Progenitor cell of endocrine pancreas (in vitro differentiated cells): ENCODE data around the gene IP6K1. TPM values are rescaled to one million over a fixed set of nuclear protein-coding genes. Genes with fewer than 3 reads are reported as not detected.

Experiments used
- DNase-seq: peaks from one replicate; pipeline ENCODE4 v3.0.0; 2021; ENCODE audit warnings: low spot score; ENCODE audit not compliant: unreplicated experiment
- H3K27ac Mint-ChIP-seq: 2 replicates; pipeline ENCODE4 v1.8.0; 2021; ENCODE audit warnings: mild to moderate bottlenecking, moderate library complexity, mixed read lengths
- H3K27me3 Mint-ChIP-seq: 2 replicates; pipeline ENCODE4 v1.8.0; 2021; ENCODE audit warnings: mixed read lengths
- H3K36me3 Mint-ChIP-seq: 2 replicates; pipeline ENCODE4 v1.8.0; 2022; ENCODE audit warnings: mixed read lengths; ENCODE audit not compliant: insufficient read depth
- H3K4me1 Mint-ChIP-seq: 2 replicates; pipeline ENCODE4 v1.8.0; 2021; ENCODE audit warnings: low read depth, mixed read lengths
- H3K4me3 Mint-ChIP-seq: 2 replicates; pipeline ENCODE4 v1.8.0; 2021; ENCODE audit warnings: low read depth, mild to moderate bottlenecking, moderate library complexity, mixed read lengths
- H3K9me3 Mint-ChIP-seq: 2 replicates; pipeline ENCODE4 v1.8.0; 2021; ENCODE audit warnings: low read depth, mixed read lengths
- total RNA-seq: library from RNA; stranded (reverse); gene quantifications from 2 replicates; pipeline ENCODE4 v1.2.1, GENCODE V29; 2021
- TF ChIP-seq, protein P1 (sequence below): fragments of 200-600 bp; sonication (generic); IDR thresholded peaks from one replicate; pipeline ENCODE4 v1.5.0; 2021; ENCODE audit warnings: antibody characterized with exemption, mild to moderate bottlenecking; ENCODE audit not compliant: unreplicated experiment

IP6K1 gene
- total RNA-seq, 1 donor from 2014 or later, result 46.3 TPM

DNA sequence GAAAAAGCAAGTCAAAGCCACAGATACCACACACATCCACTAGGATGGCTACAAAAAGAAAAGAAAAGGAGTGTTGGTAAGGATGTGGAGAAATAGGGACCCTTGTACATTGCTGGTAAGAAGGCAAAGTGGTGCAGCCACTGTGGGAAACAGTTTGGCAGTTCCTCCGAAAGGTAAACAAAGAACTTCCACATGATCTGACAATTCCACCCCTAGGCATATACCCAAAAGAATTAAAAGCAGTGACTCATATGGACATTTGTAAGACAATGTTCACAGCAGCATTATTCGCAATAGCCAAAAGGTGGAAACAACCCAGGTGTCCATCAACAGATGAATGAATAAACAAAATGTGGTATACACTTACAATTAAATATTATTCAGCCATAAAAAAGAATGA lies 40.4 kb downstream of the IP6K1 start:
- no peak for DNase-seq
- TF ChIP-seq, protein P1, sequence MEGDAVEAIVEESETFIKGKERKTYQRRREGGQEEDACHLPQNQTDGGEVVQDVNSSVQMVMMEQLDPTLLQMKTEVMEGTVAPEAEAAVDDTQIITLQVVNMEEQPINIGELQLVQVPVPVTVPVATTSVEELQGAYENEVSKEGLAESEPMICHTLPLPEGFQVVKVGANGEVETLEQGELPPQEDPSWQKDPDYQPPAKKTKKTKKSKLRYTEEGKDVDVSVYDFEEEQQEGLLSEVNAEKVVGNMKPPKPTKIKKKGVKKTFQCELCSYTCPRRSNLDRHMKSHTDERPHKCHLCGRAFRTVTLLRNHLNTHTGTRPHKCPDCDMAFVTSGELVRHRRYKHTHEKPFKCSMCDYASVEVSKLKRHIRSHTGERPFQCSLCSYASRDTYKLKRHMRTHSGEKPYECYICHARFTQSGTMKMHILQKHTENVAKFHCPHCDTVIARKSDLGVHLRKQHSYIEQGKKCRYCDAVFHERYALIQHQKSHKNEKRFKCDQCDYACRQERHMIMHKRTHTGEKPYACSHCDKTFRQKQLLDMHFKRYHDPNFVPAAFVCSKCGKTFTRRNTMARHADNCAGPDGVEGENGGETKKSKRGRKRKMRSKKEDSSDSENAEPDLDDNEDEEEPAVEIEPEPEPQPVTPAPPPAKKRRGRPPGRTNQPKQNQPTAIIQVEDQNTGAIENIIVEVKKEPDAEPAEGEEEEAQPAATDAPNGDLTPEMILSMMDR, result no peak
- Mint-ChIP-seq H3K27ac (no peak overlapping the region), H3K36me3 (peaks cover 3% of the 10 kb centered on the region), H3K9me3 (no peaks in the 10 kb centered on the region), H3K27me3 (no peaks in the 10 kb centered on the region), H3K4me3 (no peak overlapping the region), H3K4me1 (peaks cover 2% of the 10 kb centered on the region)

DNA sequence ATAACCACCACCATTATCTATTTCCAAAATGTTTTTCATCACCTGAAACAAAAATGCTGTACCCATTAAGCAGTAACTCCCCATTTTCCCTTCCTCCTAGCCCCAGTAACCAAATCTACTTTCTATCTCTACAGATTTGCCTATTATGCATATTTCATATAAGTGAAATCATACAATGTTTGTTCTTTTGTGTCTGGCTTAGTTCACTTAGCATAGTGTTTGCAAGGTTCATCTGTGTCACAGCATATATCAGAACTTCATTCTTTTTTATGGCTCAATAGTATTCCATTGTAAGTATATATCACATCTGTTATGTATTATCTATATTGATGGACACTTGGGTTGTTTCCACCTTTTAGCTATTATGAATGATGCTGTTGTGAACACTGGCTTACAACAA lies 45.9 kb downstream of the IP6K1 start:
- TF ChIP-seq, protein P1, result no peak
- Mint-ChIP-seq H3K27me3 (no peaks in the 10 kb centered on the region), H3K4me1 (no peaks in the 10 kb centered on the region), H3K36me3 (peaks cover 14% of the 10 kb centered on the region), H3K9me3 (no peaks in the 10 kb centered on the region), H3K4me3 (no peak overlapping the region), H3K27ac (no peak overlapping the region)
- DNase-seq, result no peak

GRCh38 chr3:49738067-49738713 lies 48.2 kb downstream of the IP6K1 start:
- no peaks in the 10 kb centered on the region for H3K27me3 Mint-ChIP-seq
- peaks cover 17% of the 10 kb centered on the region for H3K36me3 Mint-ChIP-seq
- no peaks in the 10 kb centered on the region for H3K9me3 Mint-ChIP-seq
- DNase-seq, result no peak
- no peak overlapping the region for H3K4me3 Mint-ChIP-seq
- no peak overlapping the region for H3K27ac Mint-ChIP-seq
- TF ChIP-seq, protein P1, result no peak
- H3K4me1 Mint-ChIP-seq, result no peaks in the 10 kb centered on the region

GRCh38 chr3:49734752-49735151 lies 51.6 kb downstream of the IP6K1 start:
- H3K36me3 Mint-ChIP-seq, result peaks cover 28% of the 10 kb centered on the region
- no peak for DNase-seq
- no peaks in the 10 kb centered on the region for H3K4me1 Mint-ChIP-seq
- no peak overlapping the region for H3K4me3 Mint-ChIP-seq
- no peaks in the 10 kb centered on the region for H3K9me3 Mint-ChIP-seq
- H3K27me3 Mint-ChIP-seq, result no peaks in the 10 kb centered on the region
- no peak overlapping the region for H3K27ac Mint-ChIP-seq
- TF ChIP-seq, protein P1, result no peak

DNA sequence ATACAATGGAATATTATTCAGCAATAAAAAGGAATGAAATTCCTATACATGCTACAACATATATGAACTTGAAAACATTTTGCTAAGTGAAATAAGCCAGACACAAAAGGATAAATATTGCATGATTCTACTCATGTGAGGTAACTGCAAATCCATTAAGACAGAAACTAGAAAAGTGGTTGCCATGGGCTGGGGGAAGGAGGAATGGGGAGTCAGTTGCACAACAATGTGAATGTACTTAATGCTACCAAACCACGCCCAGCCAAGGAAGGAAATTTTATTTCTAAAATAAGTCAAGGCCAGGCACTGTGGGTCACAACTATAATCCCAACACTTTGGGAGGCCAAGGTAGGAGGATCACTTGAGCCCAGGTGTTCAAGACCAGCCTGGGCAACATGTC lies 52.8 kb downstream of the IP6K1 start:
- H3K27me3 Mint-ChIP-seq, result no peaks in the 10 kb centered on the region
- TF ChIP-seq, protein P1, result no peak
- no peaks in the 10 kb centered on the region for H3K4me1 Mint-ChIP-seq
- peaks cover 26% of the 10 kb centered on the region for H3K36me3 Mint-ChIP-seq
- no peak for DNase-seq
- H3K4me3 Mint-ChIP-seq, result no peak overlapping the region
- no peaks in the 10 kb centered on the region for H3K9me3 Mint-ChIP-seq
- H3K27ac Mint-ChIP-seq, result no peak overlapping the region
